K562 (cell line): ENCODE results near the gene POP5. TPM values are rescaled to one million over a fixed set of nuclear protein-coding genes. Genes with fewer than 3 reads are reported as not detected.

ENCODE experiments used
- ARID3A ChIP-seq: IDR thresholded peaks from 2 replicates; pipeline ENCODE4 v1.6.1; 2012; ENCODE audit warnings: low read depth, low read length, improper control_type of control experiment, borderline replicate concordance
- ARNT ChIP-seq, 2 experiments: fragments of 450-650 bp; IDR thresholded peaks; 2 replicates each; pipeline ENCODE4 v1.6.1; 2016; ENCODE audit warnings: mild to moderate bottlenecking in 1 of 2
- ATF7 ChIP-seq: fragments of 450-650 bp; IDR thresholded peaks from 2 replicates; pipeline ENCODE4 v1.7.1; 2014; ENCODE audit warnings: mild to moderate bottlenecking, moderate library complexity
- ETV5 ChIP-seq: sonication (generic); formaldehyde crosslinking; IDR thresholded peaks from 2 replicates; pipeline ENCODE4 v1.4.0; 2020; ENCODE audit warnings: low read depth, mild to moderate bottlenecking, missing genetic modification reagents
- FOXA1 ChIP-seq: fragments of 450-650 bp; IDR thresholded peaks from 2 replicates; pipeline ENCODE4 v1.6.1; 2016; ENCODE audit warnings: mild to moderate bottlenecking, borderline replicate concordance
- GABPA ChIP-seq: fragments of 200-800 bp; sonication (Bioruptor generic); conservative IDR thresholded peaks from 2 replicates; pipeline ENCODE4 v1.6.1; 2016; ENCODE audit warnings: low read depth, missing genetic modification characterization, missing compliant biosample characterization
- LARP7 ChIP-seq: fragments of 450-650 bp; IDR thresholded peaks from 2 replicates; pipeline ENCODE4 v1.6.1; 2016
- MBD2 ChIP-seq: sonication (generic); IDR thresholded peaks from 2 replicates; pipeline ENCODE4 v1.6.1; 2016; ENCODE audit warnings: low read depth, borderline replicate concordance
- NCOA1 ChIP-seq: fragments of 450-650 bp; IDR thresholded peaks from 2 replicates; pipeline ENCODE4 v1.6.1; 2016; ENCODE audit warnings: low read depth
- NR2F6 ChIP-seq: fragments of 450-650 bp; formaldehyde crosslinking; IDR thresholded peaks from 2 replicates; pipeline ENCODE4 v1.4.0; 2020; ENCODE audit warnings: mild to moderate bottlenecking
- ZEB2 ChIP-seq: fragments of 450-650 bp; IDR thresholded peaks from 2 replicates; pipeline ENCODE4 v1.6.1; 2016
- ZNF445 ChIP-seq: fragments of 250-450 bp; sonication (Bioruptor Pico); IDR thresholded peaks from 2 replicates; pipeline ENCODE4 v1.4.0; 2020; ENCODE audit warnings: low read depth, mild to moderate bottlenecking, moderate library complexity
- ZNF592 ChIP-seq: fragments of 450-650 bp; IDR thresholded peaks from 2 replicates; pipeline ENCODE4 v1.6.1; 2017; ENCODE audit warnings: antibody characterized with exemption, mild to moderate bottlenecking
- polyA plus RNA-seq, 8 experiments: library from polyadenylated mRNA; depleted of rRNA in 4 of 8; stranded (reverse) in 5 of 8; unstranded in 3 of 8; fragments of >200 nt; fragmentation: Nextera tagmentation in 2 of 8; fragmentation: Illumina TruSeq in 1 of 8; extraction: Ambion mirVana in 2 of 8; extraction: Trizol in 1 of 8; gene quantifications; 2 replicates each; pipeline versions ENCODE4 v1.2.1 to v1.2.3, GENCODE V29; 2011 to 2014; ENCODE audit warnings: inconsistent platforms in 1 of 8, missing spikeins in 1 of 8
- total RNA-seq, 7 experiments: library from RNA; depleted of rRNA in 6 of 7; stranded (reverse); fragments of >200 nt in 6 of 7; fragmentation: Illumina TruSeq in 2 of 7; extraction: Trizol in 2 of 7; gene quantifications; 2 replicates each; pipeline versions ENCODE4 v1.2.1 to v1.2.3, GENCODE V29; 2011 to 2021; ENCODE audit warnings: low replicate concordance in 1 of 7

The POP5 gene
- total and polyA plus RNA-seq, 9 of the 15 experiments (the other 6 are each of a cell fraction or from before 2014, with no cell fraction given) = 57.5 to 253 (median 73.8) TPM

- peak; percentile 56 for TF ChIP-seq ZNF592
- peak; percentile 96 for TF ChIP-seq ATF7
- TF ChIP-seq NCOA1 = no peak
- TF ChIP-seq ZEB2 = no peak
- no peak for TF ChIP-seq ZNF445 (CRISPR knock-in tag)
- TF ChIP-seq NR2F6 (CRISPR knock-in tag) = 0 out of 2 replicates have a peak, but pooled peaks have one; percentile 50
- TF ChIP-seq ARNT (IDR thresholded peaks at IDR 0.05) = peak; percentile 38 to 59; a peak in 1 of 4 replicates
- peak; percentile 54; the same call in 1 of the 2 replicates for TF ChIP-seq LARP7
- TF ChIP-seq GABPA = peak; percentile 27; the same call in 1 of the 2 replicates
- TF ChIP-seq ARID3A = peak; percentile 36; the same call in 1 of the 2 replicates
- TF ChIP-seq MBD2 = peak; percentile 53; the same call in 1 of the 2 replicates
- TF ChIP-seq FOXA1 = no peak
- peak; percentile 58; the same call in 1 of the 2 replicates for TF ChIP-seq ETV5 (CRISPR knock-in tag)
Measured at GRCh38 chr12:120528861-120529525, 52.2 kb downstream of the POP5 start, which contains the start of gene COQ5 (continued).
